Lower leg skin (tissue), 3 donors: ENCODE data around the gene ERG28.
"Not testable (repeated sequence)": the region's sequence is repeated elsewhere in the genome, so short reads cannot be mapped to it uniquely, and the experiment has no call there.

ENCODE experiments used
- POLR2A ChIP-seq, 2 donors: fragments of 450-650 bp; IDR thresholded peaks; one replicate each; pipeline ENCODE4 v1.6.1; 2016 to 2017; ENCODE audit warnings: antibody characterized with exemption in 2 of 2, mild to moderate bottlenecking in 1 of 2, moderate library complexity in 1 of 2
- TF ChIP-seq, protein P1 (sequence below), 3 donors: fragments of 450-650 bp; IDR thresholded peaks; one replicate each; pipeline ENCODE4 v1.5.1; 2016; ENCODE audit warnings: antibody characterized with exemption in 3 of 3, mild to moderate bottlenecking in 3 of 3, moderate library complexity in 2 of 3

DNA sequence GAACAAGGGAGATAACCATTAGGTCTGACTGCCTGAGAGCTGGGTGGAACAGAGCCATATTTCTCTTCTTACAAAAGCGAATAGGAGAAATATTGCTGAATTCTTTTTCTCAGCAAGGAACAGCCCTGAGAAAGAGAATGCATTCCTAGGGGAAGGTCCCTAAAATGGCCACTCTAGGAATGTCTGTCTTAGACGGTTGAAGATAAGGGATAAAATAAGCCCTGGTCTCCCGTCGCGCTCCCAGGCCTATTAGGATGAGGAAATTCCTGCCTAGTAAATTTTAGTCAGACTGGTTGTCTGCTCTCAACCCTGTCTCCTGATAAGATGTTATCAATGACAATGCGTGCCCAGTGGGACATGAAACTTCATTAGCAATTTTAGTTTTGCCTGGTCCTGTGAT lies 34.3 kb upstream of the ERG28 start:
- TF ChIP-seq, protein P1, sequence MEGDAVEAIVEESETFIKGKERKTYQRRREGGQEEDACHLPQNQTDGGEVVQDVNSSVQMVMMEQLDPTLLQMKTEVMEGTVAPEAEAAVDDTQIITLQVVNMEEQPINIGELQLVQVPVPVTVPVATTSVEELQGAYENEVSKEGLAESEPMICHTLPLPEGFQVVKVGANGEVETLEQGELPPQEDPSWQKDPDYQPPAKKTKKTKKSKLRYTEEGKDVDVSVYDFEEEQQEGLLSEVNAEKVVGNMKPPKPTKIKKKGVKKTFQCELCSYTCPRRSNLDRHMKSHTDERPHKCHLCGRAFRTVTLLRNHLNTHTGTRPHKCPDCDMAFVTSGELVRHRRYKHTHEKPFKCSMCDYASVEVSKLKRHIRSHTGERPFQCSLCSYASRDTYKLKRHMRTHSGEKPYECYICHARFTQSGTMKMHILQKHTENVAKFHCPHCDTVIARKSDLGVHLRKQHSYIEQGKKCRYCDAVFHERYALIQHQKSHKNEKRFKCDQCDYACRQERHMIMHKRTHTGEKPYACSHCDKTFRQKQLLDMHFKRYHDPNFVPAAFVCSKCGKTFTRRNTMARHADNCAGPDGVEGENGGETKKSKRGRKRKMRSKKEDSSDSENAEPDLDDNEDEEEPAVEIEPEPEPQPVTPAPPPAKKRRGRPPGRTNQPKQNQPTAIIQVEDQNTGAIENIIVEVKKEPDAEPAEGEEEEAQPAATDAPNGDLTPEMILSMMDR (IDR thresholded peaks at IDR 0.05): not testable (repeated sequence)
- TF ChIP-seq POLR2A (IDR thresholded peaks at IDR 0.05): not testable (repeated sequence)
